LNCaP clone FGC (cell line): ENCODE measurements around the gene FLT4.

Experiments used
- DNase-seq: peaks from one replicate; pipeline ENCODE4 v3.0.0-alpha.2; 2011; ENCODE audit warnings: low read depth
- H3K4me3 ChIP-seq: 2 replicates; pipeline ENCODE4 v1.5.1; 2011; ENCODE audit warnings: mild to moderate bottlenecking, low read depth, low read length, control low read depth
- TF ChIP-seq, protein P1 (sequence below): IDR thresholded peaks from 2 replicates; pipeline ENCODE4 v1.5.1; 2012; ENCODE audit warnings: mild to moderate bottlenecking; ENCODE audit not compliant: control insufficient read depth, insufficient read depth; ENCODE audit errors: extremely low read depth

Gene FLT4

DNA sequence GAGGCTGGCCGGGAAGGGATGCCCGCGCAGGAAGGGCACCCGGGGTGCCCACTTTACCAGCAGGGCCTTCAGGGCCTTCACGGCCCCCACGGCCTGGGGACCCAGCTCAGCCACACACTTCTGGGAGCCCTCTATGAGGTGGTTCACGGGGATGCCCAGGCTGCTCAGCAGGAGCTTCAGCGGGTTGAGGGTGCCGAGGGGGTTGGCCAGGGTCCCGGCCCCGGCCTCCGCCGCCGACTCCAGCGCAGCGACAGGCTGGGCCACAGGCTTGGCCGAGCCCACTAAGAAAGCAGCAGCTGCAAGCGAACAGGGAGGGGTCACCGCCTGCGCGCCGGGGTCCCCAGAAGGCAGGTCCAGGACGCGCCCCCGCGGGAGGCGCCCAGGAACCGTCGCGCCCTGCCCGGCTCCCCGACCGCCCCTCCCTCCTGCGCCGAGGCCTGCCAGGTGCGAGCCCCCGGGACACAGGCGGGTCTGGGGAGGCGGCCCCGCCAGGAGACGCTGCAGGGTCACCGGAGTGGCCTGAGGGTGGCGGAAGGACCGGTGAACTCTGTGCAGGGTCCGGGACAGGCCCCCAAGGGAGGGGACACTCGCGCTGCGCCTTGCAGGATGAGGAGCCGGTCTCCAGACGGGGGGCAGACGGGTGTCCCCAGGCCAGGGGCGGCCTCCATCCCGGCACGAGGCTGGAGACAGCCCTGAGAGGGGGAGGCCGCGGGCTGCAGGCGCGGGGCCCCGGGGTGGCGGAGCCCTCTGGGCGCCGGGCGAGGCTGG is 58.7 kb downstream of the FLT4 start:
- H3K4me3 ChIP-seq = no peak overlapping the region
- TF ChIP-seq, protein P1, sequence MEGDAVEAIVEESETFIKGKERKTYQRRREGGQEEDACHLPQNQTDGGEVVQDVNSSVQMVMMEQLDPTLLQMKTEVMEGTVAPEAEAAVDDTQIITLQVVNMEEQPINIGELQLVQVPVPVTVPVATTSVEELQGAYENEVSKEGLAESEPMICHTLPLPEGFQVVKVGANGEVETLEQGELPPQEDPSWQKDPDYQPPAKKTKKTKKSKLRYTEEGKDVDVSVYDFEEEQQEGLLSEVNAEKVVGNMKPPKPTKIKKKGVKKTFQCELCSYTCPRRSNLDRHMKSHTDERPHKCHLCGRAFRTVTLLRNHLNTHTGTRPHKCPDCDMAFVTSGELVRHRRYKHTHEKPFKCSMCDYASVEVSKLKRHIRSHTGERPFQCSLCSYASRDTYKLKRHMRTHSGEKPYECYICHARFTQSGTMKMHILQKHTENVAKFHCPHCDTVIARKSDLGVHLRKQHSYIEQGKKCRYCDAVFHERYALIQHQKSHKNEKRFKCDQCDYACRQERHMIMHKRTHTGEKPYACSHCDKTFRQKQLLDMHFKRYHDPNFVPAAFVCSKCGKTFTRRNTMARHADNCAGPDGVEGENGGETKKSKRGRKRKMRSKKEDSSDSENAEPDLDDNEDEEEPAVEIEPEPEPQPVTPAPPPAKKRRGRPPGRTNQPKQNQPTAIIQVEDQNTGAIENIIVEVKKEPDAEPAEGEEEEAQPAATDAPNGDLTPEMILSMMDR = no peak
- no peak for DNase-seq

DNA sequence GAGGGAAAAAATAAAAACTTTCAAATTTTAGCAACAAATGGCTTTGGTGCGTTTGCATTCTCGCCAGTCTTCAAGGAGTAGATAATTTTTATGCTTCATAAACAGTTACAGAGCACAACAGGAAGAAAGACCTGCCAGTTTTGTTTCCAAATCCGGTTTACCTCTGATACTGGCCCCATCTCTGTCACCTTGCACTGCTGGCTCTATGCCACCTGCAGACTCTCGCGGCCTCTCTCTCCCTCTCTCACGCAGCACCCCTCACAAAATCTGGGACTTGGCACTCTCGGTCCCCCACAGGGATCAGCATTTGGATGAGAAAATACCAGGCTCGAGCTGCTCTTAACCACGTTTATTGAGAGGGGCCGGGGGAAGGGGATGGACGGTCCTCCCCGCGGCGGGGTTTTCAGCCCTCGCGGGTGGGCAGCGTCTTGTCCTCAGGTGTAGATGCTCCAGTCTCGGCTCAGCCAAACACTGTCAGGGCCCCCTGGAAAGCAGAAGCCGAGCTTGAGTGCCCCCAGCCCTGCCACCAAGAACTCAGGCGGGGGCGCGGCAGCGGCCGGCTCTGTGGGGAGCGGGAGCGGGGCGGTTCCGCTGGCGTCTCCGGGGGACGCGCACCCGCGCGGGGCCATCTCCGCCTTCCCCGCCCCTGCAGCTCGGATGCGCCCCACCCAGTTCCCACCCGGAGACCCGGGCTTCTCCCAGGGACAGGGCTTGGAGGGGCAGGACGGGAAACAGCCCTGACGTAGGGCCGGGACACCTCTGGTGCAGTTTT is 59.4 kb downstream of the FLT4 start:
- TF ChIP-seq, protein P1 = no peak
- H3K4me3 ChIP-seq = no peak overlapping the region
- no peak for DNase-seq

DNA sequence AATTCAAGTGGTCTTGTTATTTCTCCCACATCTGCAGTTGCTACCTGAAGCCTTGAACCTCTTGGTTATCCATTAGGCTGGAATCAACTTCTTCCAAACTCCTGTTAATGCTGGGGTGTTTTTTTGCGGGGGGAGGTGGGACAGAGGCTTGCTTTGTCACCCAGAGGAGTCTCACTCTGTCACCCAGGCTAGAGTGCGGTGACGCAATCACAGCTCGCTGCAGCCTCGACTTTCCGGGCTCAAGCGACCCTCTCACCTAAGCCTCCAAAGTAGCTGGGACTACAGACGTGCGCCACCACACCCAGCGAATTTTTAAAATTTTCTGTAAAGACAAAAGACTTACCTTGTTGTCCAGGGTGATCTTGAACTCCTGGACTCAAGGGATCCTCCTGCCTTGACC is 62.5 kb downstream of the FLT4 start:
- TF ChIP-seq, protein P1 = no peak
- no peak for DNase-seq
- no peak overlapping the region for H3K4me3 ChIP-seq

DNA sequence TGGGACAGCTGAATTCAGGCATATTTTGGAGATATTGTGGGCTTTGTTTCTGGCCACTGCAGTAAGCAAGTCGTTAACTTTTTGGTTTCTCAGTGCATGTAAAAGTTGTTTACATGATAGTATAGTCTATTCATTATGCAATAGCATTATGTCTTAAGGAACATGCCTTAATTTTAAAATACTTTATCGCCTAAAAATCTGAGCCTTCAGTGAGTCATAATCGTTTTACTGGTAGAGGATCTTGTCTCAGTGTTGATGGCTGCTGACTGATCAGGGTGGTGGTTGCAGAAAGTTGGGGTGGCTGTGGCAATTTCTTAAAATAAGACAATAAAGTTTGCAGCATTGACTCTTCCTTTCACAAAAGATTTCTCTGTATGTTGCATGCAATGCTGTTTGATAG is 63.2 kb downstream of the FLT4 start:
- no peak for DNase-seq
- TF ChIP-seq, protein P1 = no peak
- H3K4me3 ChIP-seq = no peak overlapping the region

DNA sequence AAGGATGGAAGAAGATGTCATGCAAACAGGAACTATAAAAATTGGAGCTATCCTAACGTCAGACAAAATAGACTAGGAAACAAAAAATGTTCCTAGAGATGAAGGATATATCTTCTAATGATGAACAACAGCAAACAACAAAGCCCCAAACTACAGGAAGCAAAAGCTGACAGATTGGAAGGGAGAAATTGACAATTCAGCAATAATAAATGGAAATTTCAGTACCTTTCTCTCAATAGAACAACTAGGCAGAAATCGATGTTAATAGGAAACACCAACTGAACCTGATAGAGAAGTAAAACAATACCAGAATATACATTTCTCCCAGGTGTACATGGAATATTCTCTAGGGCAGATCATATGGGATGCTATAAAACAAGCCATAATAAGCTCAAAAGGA is 65.7 kb downstream of the FLT4 start:
- H3K4me3 ChIP-seq = no peak overlapping the region
- no peak for DNase-seq

DNA sequence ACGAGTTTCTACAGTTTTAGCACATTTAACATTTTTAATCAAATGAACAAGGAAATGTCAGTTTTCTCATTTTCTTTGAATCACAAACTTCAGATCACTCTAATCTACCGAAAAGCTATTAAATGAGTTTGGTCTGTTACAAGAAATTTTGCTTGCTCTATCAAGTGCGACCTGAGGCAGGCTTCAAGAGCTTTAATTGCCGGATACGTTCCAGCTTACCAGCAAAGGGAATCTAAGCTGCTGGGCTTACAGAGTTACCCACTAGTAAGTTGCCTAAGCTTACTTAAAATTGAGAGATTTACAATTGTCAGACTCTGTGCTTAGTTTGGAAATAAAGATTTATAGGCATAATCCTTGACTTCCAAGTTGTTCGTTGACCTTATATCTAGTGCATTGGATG is 68.7 kb downstream of the FLT4 start:
- TF ChIP-seq, protein P1 = no peak

More for the DNA sequence above, 65.7 kb downstream of the FLT4 start:
- TF ChIP-seq, protein P1 = no peak

More for the DNA sequence above, 68.7 kb downstream of the FLT4 start:
- DNase-seq = no peak
- H3K4me3 ChIP-seq = no peak overlapping the region
